Activated CD4-positive, alpha-beta T cell treated with anti-CD3 and anti-CD28 coated beads, Interleukin-2, Interleukin-4, amounts not matched to agents 100 ng/mL and 50 ng/mL, durations not matched to agents 16 hours and 8 hours (primary cell): Measurements from ENCODE around the gene ESRRA.

Source experiments
- DNase-seq: peaks from one replicate; pipeline ENCODE4 v3.0.0-alpha.2; 2020; ENCODE audit warnings: low spot score

Gene ESRRA

GRCh38 chr11:64352099-64352994 lies 47.0 kb downstream of the ESRRA start:
- DNase-seq = no peak

- DNase-seq = no peak
Measured at GRCh38 chr11:64352995-64353714, 47.8 kb downstream of the ESRRA start.

GRCh38 chr11:64353715-64354506 lies 48.6 kb downstream of the ESRRA start:
- no peak for DNase-seq

- no peak for DNase-seq
Measured at GRCh38 chr11:64355078-64355940, 50.0 kb downstream of the ESRRA start.

- DNase-seq = peak; percentile 40
Measured at GRCh38 chr11:64356498-64357411, 51.4 kb downstream of the ESRRA start.

- DNase-seq = no peak
Measured at GRCh38 chr11:64357446-64357845, 52.1 kb downstream of the ESRRA start.

GRCh38 chr11:64357904-64358535 lies 52.7 kb downstream of the ESRRA start:
- DNase-seq = peak; percentile 55

GRCh38 chr11:64358536-64358906 lies 53.2 kb downstream of the ESRRA start:
- DNase-seq = no peak

- peak; percentile 35 for DNase-seq
Measured at GRCh38 chr11:64358907-64359711, 53.8 kb downstream of the ESRRA start, which contains the start of gene RPS6KA4. Gene RPS6KA4 (plus strand): TSS chr11:64359162. CDS start chr11:64359236, 74 bp downstream.

- DNase-seq = no peak
Measured at GRCh38 chr11:64359712-64360445, 54.6 kb downstream of the ESRRA start.

- no peak for DNase-seq
Measured at GRCh38 chr11:64360448-64360921, 55.2 kb downstream of the ESRRA start.

GRCh38 chr11:64361659-64362058 lies 56.3 kb downstream of the ESRRA start:
- DNase-seq = no peak

GRCh38 chr11:64362339-64362738 lies 57.0 kb downstream of the ESRRA start:
- no peak for DNase-seq

GRCh38 chr11:64364435-64364834 lies 59.1 kb downstream of the ESRRA start:
- DNase-seq = no peak

- DNase-seq = no peak
Measured at GRCh38 chr11:64364911-64365310, 59.6 kb downstream of the ESRRA start.
